HTERT RPE-1 (cell line): ENCODE data around the gene ZNF804A.

Experiments used
- in situ Hi-C: fragments of 300-500 bp; cut with MboI; formaldehyde crosslinking; loops from 4 replicates; pipeline ENCODE4 v1.14.3; 2020; ENCODE audit warnings: low sequenced_read_pairs

The ZNF804A gene

GRCh38 chr2:184598316-184599053, at the start of gene ZNF804A:
TSS of gene ZNF804A (plus strand) at chr2:184598529. CDS start at chr2:184598960, 431 bp downstream.
- in situ Hi-C loops: no loop called here

- in situ Hi-C loops: no loop called here
Measured at GRCh38 chr2:184549153-184549552, 49.2 kb upstream of the ZNF804A start.

DNA sequence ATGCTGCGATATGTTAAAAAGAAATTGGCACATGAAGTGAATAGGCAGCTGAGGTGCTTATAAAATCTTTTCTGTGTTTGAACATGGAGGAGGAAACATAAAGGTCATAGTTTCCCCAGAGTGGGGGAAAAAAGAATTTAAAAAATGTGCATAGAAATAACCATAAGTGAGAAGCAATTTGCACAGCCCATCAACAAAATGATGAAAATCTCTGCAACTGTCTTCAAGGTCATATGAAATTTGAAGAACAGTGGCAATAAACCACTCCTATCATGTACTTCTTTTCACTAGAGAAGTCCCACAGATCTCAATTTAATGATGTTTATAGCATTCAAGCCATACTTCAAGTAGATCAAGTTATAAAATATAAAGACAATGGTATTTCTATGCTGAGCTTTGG, 46.7 kb upstream of the ZNF804A start:
- in situ Hi-C loops: no loop called here

GRCh38 chr2:184554736-184555135, 43.6 kb upstream of the ZNF804A start:
- in situ Hi-C loops: no loop called here

GRCh38 chr2:184555352-184555751, 43.0 kb upstream of the ZNF804A start:
- in situ Hi-C loops: no loop called here

- in situ Hi-C loops: no loop called here
Measured at GRCh38 chr2:184556639-184557038, 41.7 kb upstream of the ZNF804A start.

DNA sequence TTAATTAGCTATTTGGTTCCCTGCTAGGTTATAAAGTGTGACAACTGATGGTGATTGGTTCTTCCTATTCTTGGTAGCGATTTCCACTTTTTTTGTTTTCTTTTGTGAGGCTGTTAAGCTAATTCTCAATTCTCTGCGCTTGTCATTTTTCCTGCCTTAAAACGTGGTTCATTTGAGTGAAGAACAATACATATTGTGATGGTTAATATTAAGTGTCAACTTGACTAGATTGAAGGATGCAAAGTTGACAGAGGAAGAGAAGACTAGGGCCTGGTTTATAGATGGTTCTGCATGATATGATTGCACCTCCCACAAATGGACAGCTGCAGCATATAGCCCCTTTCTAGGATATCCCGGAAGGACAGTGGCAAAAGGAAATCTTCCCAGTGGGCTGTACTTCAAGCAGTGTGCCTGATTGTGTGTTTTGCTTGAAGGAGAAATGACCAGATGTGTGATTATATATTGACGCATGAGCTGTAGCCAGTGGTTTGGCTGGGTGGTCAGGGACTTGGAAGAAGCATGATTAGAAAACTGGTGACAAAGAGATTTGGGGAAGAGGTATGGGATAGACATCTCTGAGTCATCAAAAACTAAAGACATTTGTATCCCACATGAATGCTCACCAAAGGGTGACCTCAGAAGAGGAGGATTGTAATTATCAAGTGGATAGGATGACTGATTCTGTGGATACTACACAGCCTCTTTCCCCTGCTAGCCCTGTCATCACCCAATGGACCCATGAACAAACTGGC, 39.4 kb upstream of the ZNF804A start:
- in situ Hi-C loops: no loop called here

DNA sequence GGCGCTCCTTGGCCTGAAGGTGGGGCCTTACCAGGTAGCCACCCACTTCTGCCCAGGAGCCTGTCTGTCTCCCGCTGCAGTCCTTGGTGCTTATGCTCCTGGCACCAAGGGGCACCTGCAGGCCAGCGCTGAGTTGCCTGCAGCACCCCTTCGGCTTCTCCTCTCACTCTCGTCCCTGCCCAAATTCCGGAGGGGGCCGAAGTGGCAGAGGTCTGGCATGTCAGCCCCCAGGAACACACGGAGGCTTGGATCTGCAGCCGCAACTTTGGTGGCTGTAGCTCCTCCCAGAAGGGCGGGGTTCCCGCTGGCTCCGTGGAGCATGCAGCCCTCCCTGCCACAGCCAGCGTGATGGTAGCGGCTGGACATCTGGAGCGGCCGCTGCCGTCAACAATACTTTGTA, 37.7 kb upstream of the ZNF804A start:
- in situ Hi-C loops: no loop called here

GRCh38 chr2:184562532-184562931, 35.8 kb upstream of the ZNF804A start:
- in situ Hi-C loops: no loop called here

DNA sequence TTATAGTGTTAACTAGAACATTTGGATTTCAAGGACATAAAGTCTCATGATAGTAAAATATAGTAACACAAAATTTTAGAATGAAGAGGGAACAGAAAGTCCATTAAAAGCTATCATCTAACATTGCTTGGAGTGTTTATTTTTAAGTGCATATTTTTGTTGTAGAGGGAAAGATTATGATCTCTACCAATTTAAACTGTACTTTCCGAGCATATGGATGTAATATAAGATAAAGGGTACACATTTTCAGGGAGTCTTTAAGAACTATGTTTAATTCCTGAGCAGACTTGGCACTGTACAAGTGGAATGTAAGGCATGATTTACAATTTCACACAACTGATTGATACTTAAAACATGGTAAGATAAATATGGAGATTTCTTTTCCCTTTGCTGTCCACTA, 34.2 kb upstream of the ZNF804A start:
- in situ Hi-C loops: no loop called here

DNA sequence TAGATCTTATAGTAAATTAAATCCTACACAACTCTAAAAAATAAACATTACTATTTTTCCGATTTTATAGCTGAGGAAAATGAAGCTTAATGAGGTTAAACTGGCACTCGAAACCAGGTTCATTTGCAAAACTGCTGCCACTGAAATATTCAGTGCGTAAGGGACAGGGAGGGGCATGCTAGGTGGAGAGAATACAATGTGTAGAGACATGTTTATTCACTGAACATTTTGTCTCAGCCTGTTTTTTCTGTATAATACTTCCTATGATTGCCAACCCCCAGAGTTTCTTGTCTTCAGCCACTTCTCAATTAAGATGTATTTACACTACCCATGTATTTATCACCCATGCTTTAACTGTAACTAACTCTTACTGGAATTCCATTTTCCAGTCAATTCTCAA, 31.6 kb upstream of the ZNF804A start:
- in situ Hi-C loops: no loop called here

- in situ Hi-C loops: no loop called here
Measured at GRCh38 chr2:184577056-184577455, 21.3 kb upstream of the ZNF804A start.

GRCh38 chr2:184577743-184578142, 20.6 kb upstream of the ZNF804A start:
- in situ Hi-C loops: no loop called here

DNA sequence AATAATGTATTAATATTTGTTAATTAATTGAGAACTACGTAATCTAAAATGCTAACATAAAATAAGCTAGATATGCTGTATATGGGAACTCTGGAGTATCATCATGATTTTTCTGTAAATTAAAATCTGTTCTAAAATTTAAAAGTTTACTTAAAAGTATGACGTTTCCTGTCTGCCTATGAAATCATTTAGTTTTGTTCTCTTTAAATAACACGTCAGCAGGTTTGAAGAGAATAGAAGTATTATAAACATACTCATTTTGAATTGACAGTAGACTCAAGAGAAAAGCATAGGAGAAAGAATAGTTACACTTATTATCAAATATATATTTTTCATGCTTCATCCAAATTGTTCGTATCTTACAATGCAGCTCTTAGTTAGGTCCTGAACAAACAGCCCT, 19.1 kb upstream of the ZNF804A start:
- in situ Hi-C loops: no loop called here

DNA sequence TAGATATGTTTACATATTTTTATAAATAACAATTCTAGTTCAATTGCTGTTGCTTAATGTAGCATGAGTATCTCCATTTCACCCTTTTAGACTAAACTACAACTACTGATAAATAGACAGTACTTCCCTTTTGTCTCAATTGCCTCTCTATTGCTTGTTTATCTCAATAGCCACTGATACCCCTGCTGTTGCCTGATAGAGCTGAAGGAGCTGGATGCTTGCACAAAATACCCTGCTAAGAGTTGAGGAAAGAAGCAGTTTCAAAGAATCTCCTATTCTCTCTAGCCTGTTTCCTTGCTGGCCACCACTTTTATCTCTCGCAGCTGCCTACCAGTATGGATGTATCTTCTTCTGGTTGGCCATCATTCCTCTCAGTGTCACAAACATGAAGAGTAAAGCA, 16.9 kb upstream of the ZNF804A start:
- in situ Hi-C loops: no loop called here

- in situ Hi-C loops: no loop called here
Measured at GRCh38 chr2:184589261-184589660, 9.1 kb upstream of the ZNF804A start.

- in situ Hi-C loops: no loop called here
Measured at GRCh38 chr2:184596819-184597411, 1.4 kb upstream of the ZNF804A start.

- in situ Hi-C loops: no loop called here
Measured at GRCh38 chr2:184597571-184597991, 748 bp upstream of the ZNF804A start.

DNA sequence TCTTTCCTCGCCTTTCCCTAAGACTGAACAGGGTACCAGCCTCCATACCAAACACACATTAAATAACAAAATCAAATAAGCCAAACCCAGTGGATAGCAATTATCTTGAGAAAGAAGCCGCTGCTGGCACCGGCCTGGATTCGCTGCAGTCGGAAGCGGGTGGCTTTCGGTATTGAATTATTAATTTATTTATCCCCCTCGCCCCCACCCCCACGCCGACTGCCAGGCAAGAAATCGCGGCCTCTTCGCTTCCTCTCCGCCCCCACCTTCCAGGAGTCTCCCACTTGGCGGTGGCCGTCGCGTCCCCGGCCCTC, 370 bp upstream of the ZNF804A start:
- in situ Hi-C loops: no loop called here

GRCh38 chr2:184599054-184599871, 934 bp downstream of the ZNF804A start:
- in situ Hi-C loops: no loop called here

GRCh38 chr2:184599872-184600222, 1.5 kb downstream of the ZNF804A start:
- in situ Hi-C loops: no loop called here
